Tibial nerve (tissue), 4 donors: ENCODE results near the gene BLM.

Experiments used
- CTCF ChIP-seq, 5 experiments: fragments of 200-600 bp in 3 of 5; fragments of 450-650 bp in 2 of 5; sonication (generic) in 3 of 5; IDR thresholded peaks; one replicate each; pipeline ENCODE4 v1.5.1; 2016 to 2019; ENCODE audit warnings: antibody characterized with exemption in 5 of 5, mild to moderate bottlenecking in 3 of 5, moderate library complexity in 2 of 5
- EP300 ChIP-seq, 2 donors: sonication (generic); formaldehyde crosslinking; IDR thresholded peaks; one replicate each; pipeline ENCODE4 v1.6.1; 2017; ENCODE audit warnings: antibody characterized with exemption in 2 of 2, mild to moderate bottlenecking in 1 of 2

DNA sequence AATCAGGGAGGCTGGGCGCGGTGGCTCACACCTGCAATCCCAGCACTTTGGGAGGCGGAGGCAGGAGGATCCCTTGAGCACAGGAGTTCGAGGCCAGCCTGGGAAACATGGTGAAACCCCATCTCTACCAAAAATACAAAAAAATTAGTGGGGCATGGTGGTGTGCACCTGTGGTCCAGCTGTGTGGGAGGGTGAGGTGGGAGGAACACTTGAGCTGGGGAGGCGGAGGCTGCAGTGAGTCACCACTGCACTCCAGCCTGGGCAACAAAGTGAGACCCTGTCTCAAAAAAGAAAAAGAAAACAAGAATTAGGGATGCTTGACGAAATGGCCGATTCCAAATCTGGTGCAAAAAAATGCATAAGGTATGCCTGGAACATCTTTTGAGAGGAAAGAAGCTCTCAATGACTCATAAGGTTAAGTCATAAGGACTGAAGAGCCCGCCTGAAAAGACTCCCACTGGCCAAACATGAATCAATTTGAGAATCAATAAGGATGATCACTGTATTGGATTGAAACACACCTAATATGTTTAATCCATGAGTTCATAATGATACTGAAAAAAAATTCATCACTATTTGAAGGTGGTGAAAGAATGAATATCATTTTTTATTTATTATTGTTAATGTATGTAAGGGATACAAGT, 27.7 kb downstream of the BLM start:
- TF ChIP-seq CTCF (IDR thresholded peaks at IDR 0.05) (no peak), EP300 (IDR thresholded peaks at IDR 0.05) (no peak)
